GM18868 (cell line): ENCODE data around the gene CACNB2.
"Not testable (repeated sequence)": the region's sequence is repeated elsewhere in the genome, so short reads cannot be mapped to it uniquely, and the experiment has no call there.

Experiments used
- ATAC-seq: cut with Tn5 transposase; IDR thresholded peaks from one replicate; pipeline ENCODE4 v1.9.1; 2021; ENCODE audit warnings: mild to moderate bottlenecking, moderate library complexity; ENCODE audit not compliant: unreplicated experiment

Gene CACNB2

GRCh38 chr10:18554479-18554878, 414.3 kb downstream of the CACNB2 start:
- no peak for ATAC-seq

GRCh38 chr10:18556522-18557147, 416.4 kb downstream of the CACNB2 start:
- ATAC-seq, result no peak

- no peak for ATAC-seq
These were observed 417.7 kb downstream of the CACNB2 start for GRCh38 chr10:18557960-18558359.

GRCh38 chr10:18561861-18562551, 421.8 kb downstream of the CACNB2 start:
- no peak for ATAC-seq

- ATAC-seq, result no peak
These were observed 422.9 kb downstream of the CACNB2 start for GRCh38 chr10:18563003-18563726.

- ATAC-seq, result no peak
These were observed 424.8 kb downstream of the CACNB2 start for GRCh38 chr10:18565006-18565405.

- no peak for ATAC-seq
These were observed 426.0 kb downstream of the CACNB2 start for GRCh38 chr10:18566177-18566576.

GRCh38 chr10:18567343-18567856, 427.2 kb downstream of the CACNB2 start:
- no peak for ATAC-seq

GRCh38 chr10:18570386-18570785, 430.2 kb downstream of the CACNB2 start:
- not testable (repeated sequence) for ATAC-seq

- no peak for ATAC-seq
These were observed 430.9 kb downstream of the CACNB2 start for GRCh38 chr10:18571076-18571475.

- no peak for ATAC-seq
These were observed 431.6 kb downstream of the CACNB2 start for GRCh38 chr10:18571780-18572179.

- ATAC-seq, result no peak
These were observed 432.8 kb downstream of the CACNB2 start for GRCh38 chr10:18572959-18573561.

- no peak for ATAC-seq
These were observed 436.4 kb downstream of the CACNB2 start for GRCh38 chr10:18576586-18576985.

- ATAC-seq, result no peak
These were observed 437.8 kb downstream of the CACNB2 start for GRCh38 chr10:18577823-18578685.

- peak; percentile 55 for ATAC-seq
These were observed 442.6 kb downstream of the CACNB2 start for GRCh38 chr10:18582803-18583202.

- ATAC-seq, result peak; percentile 55
These were observed 443.5 kb downstream of the CACNB2 start for GRCh38 chr10:18583575-18584270.

GRCh38 chr10:18586637-18587036, 446.4 kb downstream of the CACNB2 start:
- not testable (repeated sequence) for ATAC-seq

GRCh38 chr10:18591141-18591540, 450.9 kb downstream of the CACNB2 start:
- ATAC-seq, result not testable (repeated sequence)
